CD4-positive, alpha-beta memory T cell (primary cell): Measurements from ENCODE around the gene BCO2. TPM values are rescaled to one million over a fixed set of nuclear protein-coding genes. Genes with fewer than 3 reads are reported as not detected.

Experiments used
- CTCF ChIA-PET: fragments of 350-600 bp; sonication (Branson Sonifier 250); formaldehyde crosslinking; loops from one replicate; lab custom pipeline; 2021; ENCODE audit warnings: inconsistent platforms; ENCODE audit not compliant: partially characterized antibody; lab: Charles Lee
- POLR2A ChIA-PET: fragments of 350-600 bp; sonication (Branson Sonifier 250); formaldehyde crosslinking; loops from one replicate; lab custom pipeline; 2021; ENCODE audit not compliant: partially characterized antibody; lab: Charles Lee
- DNase-seq, 5 donors: peaks; one replicate each; pipeline versions ENCODE4 v3.0.0 to v3.0.0-alpha.2; 2020 to 2022; ENCODE audit warnings: mixed read lengths in 1 of 5
- H3K27ac ChIP-seq: one replicate; pipeline ENCODE4 v1.7.0; 2013; ENCODE audit warnings: low read depth, low read length
- H3K27me3 ChIP-seq: 2 replicates; pipeline ENCODE4 v1.7.0; 2013; ENCODE audit warnings: mild to moderate bottlenecking, low read length, moderate library complexity; ENCODE audit not compliant: insufficient read depth
- H3K36me3 ChIP-seq: 2 replicates; pipeline ENCODE4 v1.7.0; 2013; ENCODE audit warnings: mild to moderate bottlenecking, low read length, moderate library complexity; ENCODE audit not compliant: insufficient read depth
- H3K4me1 ChIP-seq: 2 replicates; pipeline ENCODE4 v1.7.0; 2013; ENCODE audit warnings: mild to moderate bottlenecking, low read length, moderate library complexity; ENCODE audit not compliant: insufficient read depth
- H3K4me3 ChIP-seq, 2 donors: one replicate each; pipeline ENCODE4 v1.7.0; 2013; ENCODE audit warnings: low read length in 2 of 2, mild to moderate bottlenecking in 1 of 2
- H3K9me3 ChIP-seq, 2 donors: one replicate each; pipeline ENCODE4 v1.7.0; 2013; ENCODE audit warnings: low read length in 2 of 2, control low read depth in 1 of 2; ENCODE audit not compliant: control insufficient read depth in 1 of 2
- H3K27ac Mint-ChIP-seq, 7 donors: one replicate each; pipeline ENCODE4 v1.8.0; 2020 to 2021; ENCODE audit warnings: mixed read lengths in 7 of 7, mild to moderate bottlenecking in 6 of 7, inconsistent platforms in 3 of 7, moderate library complexity in 3 of 7
- H3K27me3 Mint-ChIP-seq, 2 donors: one replicate each; pipeline ENCODE4 v1.8.0; 2020 to 2021; ENCODE audit warnings: mixed read lengths in 2 of 2
- H3K36me3 Mint-ChIP-seq, 2 donors: one replicate each; pipeline ENCODE4 v1.8.0; 2020 to 2021; ENCODE audit warnings: mixed read lengths in 2 of 2, inconsistent platforms in 1 of 2, mild to moderate bottlenecking in 1 of 2
- H3K4me1 Mint-ChIP-seq, 4 donors: one replicate each; pipeline ENCODE4 v1.8.0; 2020 to 2021; ENCODE audit warnings: mixed read lengths in 4 of 4, mild to moderate bottlenecking in 1 of 4
- H3K4me3 Mint-ChIP-seq, 8 donors: one replicate each; pipeline ENCODE4 v1.8.0; 2020 to 2021; ENCODE audit warnings: mixed read lengths in 8 of 8, mild to moderate bottlenecking in 7 of 8, moderate library complexity in 6 of 8, inconsistent platforms in 3 of 8
- H3K9me3 Mint-ChIP-seq, 8 donors: one replicate each; pipeline ENCODE4 v1.8.0; 2020 to 2021; ENCODE audit warnings: mixed read lengths in 8 of 8, mild to moderate bottlenecking in 5 of 8, inconsistent platforms in 3 of 8, moderate library complexity in 1 of 8
- intact Hi-C: fragments of 100-400 bp; cut with micrococcal nuclease; formaldehyde crosslinking; loops from one replicate; pipeline ENCODE4 v1.15.1; 2023
- polyA plus RNA-seq, 2 donors: library from polyadenylated mRNA; unstranded; fragments of 300-500 nt; fragmentation: Illumina TruSeq; gene quantifications; one replicate each; pipeline ENCODE4 v1.2.3, GENCODE V29; 2021
- total RNA-seq, 2 experiments: library from RNA; stranded (reverse); gene quantifications; one replicate each; pipeline ENCODE4 v1.2.3, GENCODE V29; 2021

BCO2 gene
- total and polyA plus RNA-seq, 4 experiments from 2014 or later, result 0.62 to 3.4 (median 1.9) TPM; not detected in 1

DNA sequence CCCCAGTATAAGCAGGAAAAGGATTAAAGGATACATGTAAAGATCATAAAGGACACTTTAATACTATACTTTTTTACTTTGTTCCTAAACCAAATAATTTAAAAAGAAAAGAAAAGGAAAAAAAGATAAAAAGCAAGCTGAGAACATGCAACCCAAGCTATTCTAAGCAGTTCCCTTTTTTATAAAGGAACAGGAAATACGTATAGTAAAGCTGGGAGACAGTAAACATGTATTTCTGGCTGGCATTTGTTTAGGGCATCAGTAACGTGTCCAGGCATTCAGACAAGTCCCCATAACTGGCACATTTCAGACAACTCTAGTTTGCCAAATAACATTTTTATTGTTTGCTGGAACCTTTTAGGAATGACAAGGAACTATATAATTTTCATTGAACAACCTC is 24.9 kb downstream of the BCO2 start:
- peaks cover 0 to 8% (median 0%) of the 10 kb centered on the region in 8 donors for H3K9me3 Mint-ChIP-seq
- ChIA-PET CTCF (no interaction called here), POLR2A (no interaction called here)
- no peak overlapping the region for H3K4me3 Mint-ChIP-seq
- H3K27ac Mint-ChIP-seq, result no peak overlapping the region
- Histone ChIP-seq H3K4me1 (no peaks in the 10 kb centered on the region), H3K36me3 (no peaks in the 10 kb centered on the region), H3K4me3 (no peak overlapping the region), H3K9me3 (no peaks in the 10 kb centered on the region), H3K27me3 (no peaks in the 10 kb centered on the region), H3K27ac (no peak overlapping the region)
- no peaks in the 10 kb centered on the region for H3K4me1 Mint-ChIP-seq
- no peak for DNase-seq
- H3K27me3 Mint-ChIP-seq, result peaks cover 4 to 7% of the 10 kb centered on the region in 2 donors
- intact Hi-C loops, result no loop called here
- H3K36me3 Mint-ChIP-seq, result peaks cover 0 to 7% of the 10 kb centered on the region in 2 donors

DNA sequence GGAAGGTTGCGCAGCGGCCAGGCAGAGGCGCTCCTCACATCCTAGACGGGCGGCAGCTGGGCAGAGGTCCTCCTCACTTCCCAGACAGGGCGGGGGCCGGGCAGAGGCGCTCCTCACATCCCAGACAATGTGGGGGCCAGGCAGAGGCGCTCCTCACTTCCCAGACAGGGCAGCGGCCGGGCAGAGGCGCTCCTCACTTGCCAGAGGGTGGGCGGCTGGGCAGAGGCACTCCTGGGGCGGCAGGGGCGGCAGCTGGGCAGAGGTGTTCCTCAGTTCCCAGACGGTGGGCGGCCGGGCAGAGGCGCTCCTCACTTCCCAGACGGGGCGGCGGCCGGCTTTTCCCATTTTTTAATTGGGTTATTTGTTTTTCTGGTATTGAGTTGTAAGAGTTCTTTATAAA is 30.8 kb downstream of the BCO2 start:
- Mint-ChIP-seq H3K9me3 (peaks cover 0 to under 1% (median 0%) of the 10 kb centered on the region in 8 donors), H3K36me3 (peaks cover 0 to 12% of the 10 kb centered on the region in 2 donors), H3K4me3 (no peak overlapping the region), H3K27me3 (peaks cover 3% of the 10 kb centered on the region in 2 donors), H3K27ac (no peak overlapping the region), H3K4me1 (peaks cover 0 to 3% (median under 1%) of the 10 kb centered on the region in 4 donors)
- Histone ChIP-seq H3K27ac (no peak overlapping the region), H3K27me3 (no peaks in the 10 kb centered on the region), H3K36me3 (no peaks in the 10 kb centered on the region), H3K4me1 (no peaks in the 10 kb centered on the region), H3K4me3 (no peak overlapping the region), H3K9me3 (no peaks in the 10 kb centered on the region)
- DNase-seq, result no peak
- CTCF ChIA-PET, result interaction anchor here (0.6 kb wide), 1 partner anchor 73 kb away, joined by 5 read pairs; no protein-coding TSS in a partner anchor
- intact Hi-C loops, result no loop called here
- POLR2A ChIA-PET, result no interaction called here

DNA sequence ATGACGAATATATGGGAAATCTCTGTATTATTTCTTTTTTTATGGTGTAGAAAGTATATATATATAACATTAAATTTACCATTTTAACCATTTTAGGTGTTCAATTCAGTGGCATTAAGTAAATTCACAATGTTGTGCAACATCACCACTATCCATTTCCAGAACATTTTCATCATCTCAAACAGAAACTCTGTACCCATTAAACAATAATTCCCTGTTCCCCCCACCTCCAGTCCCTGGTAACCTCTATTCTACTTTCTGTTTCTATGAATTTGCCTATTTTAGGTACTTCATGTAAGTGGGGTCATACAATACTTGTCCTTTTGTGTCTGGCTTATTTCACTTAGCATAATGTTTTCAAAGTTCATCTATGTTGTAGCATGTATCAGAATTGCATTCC is 35.6 kb downstream of the BCO2 start:
- Mint-ChIP-seq H3K27ac (no peak overlapping the region), H3K36me3 (peaks cover 0 to 5% of the 10 kb centered on the region in 2 donors), H3K4me3 (peak overlapping the region in 1 of 8 donors; percentile 65), H3K9me3 (no peaks in the 10 kb centered on the region), H3K27me3 (peaks cover 0 to 6% of the 10 kb centered on the region in 2 donors), H3K4me1 (peaks cover 0 to 20% (median 6%) of the 10 kb centered on the region in 4 donors)
- Histone ChIP-seq H3K9me3 (no peaks in the 10 kb centered on the region), H3K4me3 (no peak overlapping the region), H3K27ac (no peak overlapping the region), H3K36me3 (no peaks in the 10 kb centered on the region), H3K4me1 (no peaks in the 10 kb centered on the region), H3K27me3 (no peaks in the 10 kb centered on the region)
- ChIA-PET POLR2A (no interaction called here), CTCF (no interaction called here)
- intact Hi-C loops, result no loop called here
- DNase-seq, result no peak

DNA sequence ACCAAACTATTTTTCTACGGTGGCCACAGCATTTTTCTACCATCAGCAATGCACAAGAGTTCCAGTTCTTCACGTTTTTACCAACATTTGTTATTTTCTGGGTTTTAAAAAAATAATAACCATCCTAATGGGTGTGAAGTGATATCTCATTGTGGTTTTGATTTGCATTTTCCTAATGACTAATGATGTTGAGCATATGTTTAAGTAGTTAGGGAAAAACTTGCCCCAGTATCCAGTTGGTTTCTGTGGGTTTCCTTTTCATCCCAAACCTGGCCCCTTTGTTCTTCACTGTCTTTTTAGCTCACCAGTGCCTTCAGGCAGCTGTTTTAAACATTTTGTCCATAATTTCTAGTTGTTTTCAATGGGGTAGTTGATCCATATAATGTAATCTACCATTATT is 36.2 kb downstream of the BCO2 start:
- H3K36me3 ChIP-seq, result no peaks in the 10 kb centered on the region
- ChIA-PET POLR2A (no interaction called here), CTCF (interaction anchor here (1.2 to 21.5 kb wide), 2 partner anchors 10 to 69 kb away, joined by 3 to 452 read pairs; no protein-coding TSS in a partner anchor)
- no peak overlapping the region for H3K27ac ChIP-seq
- no peaks in the 10 kb centered on the region for H3K9me3 ChIP-seq
- no peaks in the 10 kb centered on the region for H3K27me3 ChIP-seq
- intact Hi-C loops, result no loop called here
- H3K4me3 ChIP-seq, result no peak overlapping the region
- Mint-ChIP-seq H3K9me3 (no peaks in the 10 kb centered on the region), H3K36me3 (peaks cover 0 to 5% of the 10 kb centered on the region in 2 donors), H3K27ac (no peak overlapping the region), H3K4me3 (peak overlapping the region in 4 of 8 donors; percentile 26 to 65 (median 53)), H3K27me3 (peaks cover 0 to 6% of the 10 kb centered on the region in 2 donors), H3K4me1 (peaks cover 0 to 20% (median 6%) of the 10 kb centered on the region in 4 donors)
- no peaks in the 10 kb centered on the region for H3K4me1 ChIP-seq
- DNase-seq, result no peak

DNA sequence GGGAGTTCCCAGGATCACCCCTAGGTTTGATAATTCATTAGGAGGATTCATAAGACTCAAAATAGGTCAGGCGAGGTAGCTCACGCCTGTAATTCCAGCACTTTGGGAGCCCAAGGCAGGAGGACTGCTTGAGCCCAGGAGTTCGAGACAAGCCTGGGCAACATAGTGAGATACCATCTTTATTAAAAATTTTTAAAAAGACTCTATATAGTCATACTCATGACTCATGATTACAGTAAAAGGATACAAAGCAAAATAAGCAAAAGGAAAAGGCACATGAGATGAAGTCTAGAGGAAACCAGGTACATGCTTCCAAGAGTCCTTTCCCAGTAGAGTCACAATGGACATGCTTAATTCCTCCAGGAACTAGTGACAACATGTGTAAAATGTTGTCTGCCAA is 37.0 kb downstream of the BCO2 start:
- POLR2A ChIA-PET, result no interaction called here
- peaks cover 0 to 6% of the 10 kb centered on the region in 2 donors for H3K27me3 Mint-ChIP-seq
- H3K27ac ChIP-seq, result no peak overlapping the region
- no peaks in the 10 kb centered on the region for H3K27me3 ChIP-seq
- H3K4me1 Mint-ChIP-seq, result peaks cover 0 to 20% (median 6%) of the 10 kb centered on the region in 4 donors
- intact Hi-C loops, result no loop called here
- no peaks in the 10 kb centered on the region for H3K36me3 Mint-ChIP-seq
- H3K4me3 Mint-ChIP-seq, result peak overlapping the region in 2 of 8 donors; percentile 4 to 7
- no peak overlapping the region for H3K27ac Mint-ChIP-seq
- DNase-seq, result no peak
- H3K36me3 ChIP-seq, result no peaks in the 10 kb centered on the region
- H3K4me3 ChIP-seq, result no peak overlapping the region
- H3K4me1 ChIP-seq, result no peaks in the 10 kb centered on the region
- H3K9me3 ChIP-seq, result no peaks in the 10 kb centered on the region
- no peaks in the 10 kb centered on the region for H3K9me3 Mint-ChIP-seq
- CTCF ChIA-PET, result interaction anchor here (1.2 to 21.5 kb wide), 2 partner anchors 9 to 68 kb away, joined by 3 to 452 read pairs; no protein-coding TSS in a partner anchor

DNA sequence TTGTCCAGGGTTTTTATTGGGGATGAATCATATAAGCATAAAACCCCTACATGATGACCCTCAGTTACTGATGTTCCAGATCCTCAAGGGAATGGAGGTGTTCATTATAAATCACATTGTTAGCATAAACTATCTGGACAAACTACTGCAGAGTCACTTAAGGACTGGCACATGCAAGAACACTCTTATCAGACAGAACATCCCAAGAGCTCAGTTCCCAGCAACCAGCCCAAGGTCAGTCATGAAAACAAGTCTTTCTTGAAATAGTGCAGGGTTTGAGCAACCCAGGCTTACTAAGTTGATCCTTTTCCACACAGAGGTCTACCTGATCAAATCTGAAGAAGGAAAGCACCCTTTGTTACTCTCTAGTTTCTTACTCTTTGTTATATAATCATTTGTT is 37.4 kb downstream of the BCO2 start:
- no peaks in the 10 kb centered on the region for H3K36me3 Mint-ChIP-seq
- no peaks in the 10 kb centered on the region for H3K36me3 ChIP-seq
- intact Hi-C loops, result no loop called here
- H3K4me1 ChIP-seq, result no peaks in the 10 kb centered on the region
- no peak overlapping the region for H3K27ac ChIP-seq
- no peaks in the 10 kb centered on the region for H3K9me3 ChIP-seq
- H3K27me3 Mint-ChIP-seq, result peaks cover 0 to 6% of the 10 kb centered on the region in 2 donors
- POLR2A ChIA-PET, result no interaction called here
- H3K4me1 Mint-ChIP-seq, result peaks cover 0 to 20% (median 6%) of the 10 kb centered on the region in 4 donors
- CTCF ChIA-PET, result interaction anchor here (21.5 kb wide), 1 partner anchor 68 kb away, joined by 452 read pairs; no protein-coding TSS in a partner anchor
- no peaks in the 10 kb centered on the region for H3K27me3 ChIP-seq
- H3K4me3 Mint-ChIP-seq, result no peak overlapping the region
- no peak for DNase-seq
- H3K4me3 ChIP-seq, result no peak overlapping the region
- no peaks in the 10 kb centered on the region for H3K9me3 Mint-ChIP-seq
- H3K27ac Mint-ChIP-seq, result no peak overlapping the region

DNA sequence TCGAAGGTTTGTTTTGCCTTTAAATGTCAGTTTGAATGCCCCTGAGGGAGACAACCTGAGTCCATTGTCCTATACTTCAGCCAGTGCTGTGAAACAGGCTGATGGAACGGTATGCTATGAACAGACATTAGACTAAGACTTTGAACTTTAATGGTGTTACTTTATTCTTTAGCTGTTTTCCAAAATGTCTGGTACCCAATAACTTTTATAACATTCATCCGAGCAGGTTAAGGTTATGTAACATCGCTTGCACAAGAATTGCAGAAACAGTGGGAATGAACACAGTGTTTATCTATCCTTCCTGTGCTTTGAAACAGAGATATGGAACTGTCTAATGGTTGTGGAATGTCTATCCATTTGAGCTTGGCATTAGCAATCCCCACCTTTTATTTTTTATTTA is 38.4 kb downstream of the BCO2 start:
- Histone ChIP-seq H3K4me1 (no peaks in the 10 kb centered on the region), H3K36me3 (no peaks in the 10 kb centered on the region), H3K27me3 (no peaks in the 10 kb centered on the region), H3K27ac (no peak overlapping the region), H3K9me3 (no peaks in the 10 kb centered on the region), H3K4me3 (no peak overlapping the region)
- no peak overlapping the region for H3K4me3 Mint-ChIP-seq
- no peak for DNase-seq
- ChIA-PET POLR2A (no interaction called here), CTCF (interaction anchor here (21.5 kb wide), 1 partner anchor 67 kb away, joined by 452 read pairs; no protein-coding TSS in a partner anchor)
- H3K36me3 Mint-ChIP-seq, result no peaks in the 10 kb centered on the region
- peaks cover 0 to 6% of the 10 kb centered on the region in 2 donors for H3K27me3 Mint-ChIP-seq
- intact Hi-C loops, result no loop called here
- no peaks in the 10 kb centered on the region for H3K9me3 Mint-ChIP-seq
- no peak overlapping the region for H3K27ac Mint-ChIP-seq
- peaks cover 0 to 20% (median 6%) of the 10 kb centered on the region in 4 donors for H3K4me1 Mint-ChIP-seq
